Left ventricle myocardium inferior (tissue), 1 donor: ENCODE measurements around the gene METTL27. TPM values are rescaled to one million over a fixed set of nuclear protein-coding genes. Genes with fewer than 3 reads are reported as not detected.
A peak's percentile ranks its signal among the peaks of the same experiment; 100 is the strongest.
"Not testable (repeated sequence)": the region's sequence is repeated elsewhere in the genome, so short reads cannot be mapped to it uniquely, and the experiment has no call there.

Experiments
- DNase-seq: peaks from one replicate; pipeline ENCODE4 v3.0.0-alpha.2; 2020
- H3K27ac ChIP-seq: fragments of 200-600 bp; replicated peaks from 2 replicates; pipeline ENCODE4 v1.8.0; 2021
- H3K27me3 ChIP-seq: fragments of 200-600 bp; 2 replicates; pipeline ENCODE4 v1.8.0; 2021; ENCODE audit warnings: low read depth
- H3K36me3 ChIP-seq: fragments of 200-600 bp; 2 replicates; pipeline ENCODE4 v1.8.0; 2021
- H3K4me1 ChIP-seq: fragments of 200-600 bp; 2 replicates; pipeline ENCODE4 v1.8.0; 2021
- H3K4me3 ChIP-seq: fragments of 200-600 bp; 2 replicates; pipeline ENCODE4 v1.8.0; 2021; ENCODE audit warnings: mild to moderate bottlenecking, moderate library complexity
- H3K9me3 ChIP-seq: fragments of 200-600 bp; replicated peaks from 2 replicates; pipeline ENCODE4 v1.8.0; 2021
- intact Hi-C: fragments of 100-400 bp; cut with micrococcal nuclease; formaldehyde crosslinking; loops from one replicate; pipeline ENCODE4 v1.11.0; 2022
- total RNA-seq: library from RNA; stranded (reverse); fragmentation: NEBNext Ultra II Directional; extraction: Animal tissue kit (Norgen Biotek cat#: 25700); gene quantifications from one replicate; pipeline ENCODE4 v1.2.1, GENCODE V29; 2021
- TF ChIP-seq, protein P1 (sequence below): fragments of 200-600 bp; IDR thresholded peaks from 2 replicates; pipeline ENCODE4 v1.8.0; 2021; ENCODE audit warnings: antibody characterized with exemption, mild to moderate bottlenecking, borderline replicate concordance
- donor health status: DM: no; HTN: yes; CAD: no; lungs with severe emphysema.

Gene METTL27
- total RNA-seq, 1 donor from 2014 or later = 0.44 TPM

DNA sequence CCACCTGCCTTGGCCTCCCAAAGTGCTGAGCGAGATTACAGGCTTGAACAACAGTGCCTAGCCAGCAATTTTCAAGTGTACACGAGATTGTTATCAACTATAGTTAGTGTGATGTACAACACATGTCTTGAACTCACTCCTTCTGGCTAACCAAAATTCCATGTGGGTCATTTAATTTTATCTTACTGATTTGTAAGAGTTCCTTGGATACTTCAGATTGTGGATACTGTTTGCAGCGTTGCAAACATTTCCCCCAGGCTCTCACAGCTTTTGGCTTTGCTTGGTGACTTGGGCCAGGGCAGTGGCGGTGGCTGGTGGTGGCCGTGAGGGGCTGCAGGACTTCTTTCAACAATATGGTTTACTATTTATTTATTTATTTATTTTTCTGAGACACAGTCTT, 10.2 kb upstream of the METTL27 start:
- Histone ChIP-seq H3K4me1 (peaks cover 12% of the 10 kb centered on the region), H3K36me3 (no peaks in the 10 kb centered on the region), H3K4me3 (no peak overlapping the region), H3K9me3 (no peaks in the 10 kb centered on the region), H3K27me3 (peaks cover 43% of the 10 kb centered on the region), H3K27ac (no peak overlapping the region)
- DNase-seq = no peak
- intact Hi-C loops = loop anchor here (5.0 kb wide), 1 partner anchor 40 kb away; no protein-coding TSS in a partner anchor
- TF ChIP-seq, protein P1, sequence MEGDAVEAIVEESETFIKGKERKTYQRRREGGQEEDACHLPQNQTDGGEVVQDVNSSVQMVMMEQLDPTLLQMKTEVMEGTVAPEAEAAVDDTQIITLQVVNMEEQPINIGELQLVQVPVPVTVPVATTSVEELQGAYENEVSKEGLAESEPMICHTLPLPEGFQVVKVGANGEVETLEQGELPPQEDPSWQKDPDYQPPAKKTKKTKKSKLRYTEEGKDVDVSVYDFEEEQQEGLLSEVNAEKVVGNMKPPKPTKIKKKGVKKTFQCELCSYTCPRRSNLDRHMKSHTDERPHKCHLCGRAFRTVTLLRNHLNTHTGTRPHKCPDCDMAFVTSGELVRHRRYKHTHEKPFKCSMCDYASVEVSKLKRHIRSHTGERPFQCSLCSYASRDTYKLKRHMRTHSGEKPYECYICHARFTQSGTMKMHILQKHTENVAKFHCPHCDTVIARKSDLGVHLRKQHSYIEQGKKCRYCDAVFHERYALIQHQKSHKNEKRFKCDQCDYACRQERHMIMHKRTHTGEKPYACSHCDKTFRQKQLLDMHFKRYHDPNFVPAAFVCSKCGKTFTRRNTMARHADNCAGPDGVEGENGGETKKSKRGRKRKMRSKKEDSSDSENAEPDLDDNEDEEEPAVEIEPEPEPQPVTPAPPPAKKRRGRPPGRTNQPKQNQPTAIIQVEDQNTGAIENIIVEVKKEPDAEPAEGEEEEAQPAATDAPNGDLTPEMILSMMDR = no peak

DNA sequence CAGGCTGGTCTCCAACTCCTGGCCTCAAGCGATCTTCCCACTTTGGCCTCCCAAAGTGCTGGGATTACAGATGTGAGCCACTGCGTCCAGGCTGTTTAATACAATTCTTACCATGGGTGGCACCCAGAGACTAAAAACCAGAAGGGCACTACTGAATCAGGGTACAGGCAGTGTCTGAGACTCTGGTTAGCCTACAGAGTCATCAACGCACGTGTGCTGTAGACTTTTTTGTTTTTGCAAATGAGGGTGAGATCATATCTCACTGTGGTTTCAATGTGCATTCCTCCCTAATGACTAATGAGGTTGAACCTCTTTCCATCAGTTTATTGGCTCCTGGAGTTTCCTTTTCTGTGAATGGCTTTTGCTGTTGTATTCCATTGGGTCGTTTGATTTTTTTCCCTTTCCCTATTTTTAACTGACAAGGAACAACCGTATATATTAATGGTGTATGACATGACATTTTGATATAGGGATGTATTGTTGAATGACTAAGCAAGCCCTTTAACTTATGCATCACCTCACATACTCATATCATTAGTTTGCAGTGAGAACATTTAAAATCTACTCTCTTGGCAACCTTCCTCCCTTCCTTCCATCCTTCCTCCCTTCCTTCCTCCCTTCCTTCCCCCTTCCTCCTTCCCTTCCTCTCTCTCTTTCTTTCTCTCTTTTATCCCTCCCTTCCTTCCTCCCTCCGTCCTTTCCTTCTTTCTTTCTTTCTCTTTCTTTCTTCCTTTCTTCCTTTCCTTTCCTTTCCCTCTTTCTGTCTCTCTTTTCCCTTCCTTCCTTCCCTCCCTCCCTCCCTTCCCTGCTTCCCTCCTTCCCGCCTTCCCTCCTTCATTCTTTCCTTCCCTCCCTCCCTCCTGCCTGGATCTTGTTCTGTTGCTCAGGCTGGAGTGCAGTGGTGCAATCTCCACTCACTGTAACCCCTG, 9.4 kb upstream of the METTL27 start:
- Histone ChIP-seq H3K4me1 (peaks cover 12% of the 10 kb centered on the region), H3K27me3 (peaks cover 36% of the 10 kb centered on the region), H3K27ac (peak overlapping the region; percentile 66), H3K36me3 (no peaks in the 10 kb centered on the region), H3K9me3 (no peaks in the 10 kb centered on the region), H3K4me3 (no peak overlapping the region)
- intact Hi-C loops = loop anchor here (5.0 kb wide), 1 partner anchor 39 kb away; no protein-coding TSS in a partner anchor
- TF ChIP-seq, protein P1 = no peak
- no peak for DNase-seq

DNA sequence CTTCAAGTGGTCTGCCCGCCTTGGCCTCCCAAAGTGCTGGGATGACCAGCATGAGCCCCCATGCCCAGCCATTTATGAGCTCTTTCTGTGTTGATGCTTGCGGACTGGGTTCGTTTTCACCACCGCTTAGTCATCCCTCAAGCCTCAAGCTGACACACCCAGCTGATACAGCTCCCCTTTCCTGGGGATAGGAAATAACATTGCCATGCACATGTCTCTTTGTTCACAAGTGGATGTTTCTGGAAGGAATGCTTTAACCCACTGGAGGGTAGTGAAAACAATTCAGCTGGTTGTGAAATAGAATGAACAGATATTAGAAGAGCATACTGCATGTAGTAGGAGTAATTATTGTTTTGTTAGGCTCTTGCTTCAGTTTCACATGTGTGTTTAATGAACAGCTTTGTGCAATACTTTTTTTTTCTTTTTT, 8.5 kb upstream of the METTL27 start:
- intact Hi-C loops = loop anchor here (5.0 kb wide), 1 partner anchor 38 kb away; no protein-coding TSS in a partner anchor
- Histone ChIP-seq H3K36me3 (no peaks in the 10 kb centered on the region), H3K9me3 (no peaks in the 10 kb centered on the region), H3K27ac (peak overlapping the region; percentile 66), H3K4me3 (no peak overlapping the region), H3K4me1 (peaks cover 12% of the 10 kb centered on the region), H3K27me3 (peaks cover 29% of the 10 kb centered on the region)
- DNase-seq = no peak
- TF ChIP-seq, protein P1 = no peak

DNA sequence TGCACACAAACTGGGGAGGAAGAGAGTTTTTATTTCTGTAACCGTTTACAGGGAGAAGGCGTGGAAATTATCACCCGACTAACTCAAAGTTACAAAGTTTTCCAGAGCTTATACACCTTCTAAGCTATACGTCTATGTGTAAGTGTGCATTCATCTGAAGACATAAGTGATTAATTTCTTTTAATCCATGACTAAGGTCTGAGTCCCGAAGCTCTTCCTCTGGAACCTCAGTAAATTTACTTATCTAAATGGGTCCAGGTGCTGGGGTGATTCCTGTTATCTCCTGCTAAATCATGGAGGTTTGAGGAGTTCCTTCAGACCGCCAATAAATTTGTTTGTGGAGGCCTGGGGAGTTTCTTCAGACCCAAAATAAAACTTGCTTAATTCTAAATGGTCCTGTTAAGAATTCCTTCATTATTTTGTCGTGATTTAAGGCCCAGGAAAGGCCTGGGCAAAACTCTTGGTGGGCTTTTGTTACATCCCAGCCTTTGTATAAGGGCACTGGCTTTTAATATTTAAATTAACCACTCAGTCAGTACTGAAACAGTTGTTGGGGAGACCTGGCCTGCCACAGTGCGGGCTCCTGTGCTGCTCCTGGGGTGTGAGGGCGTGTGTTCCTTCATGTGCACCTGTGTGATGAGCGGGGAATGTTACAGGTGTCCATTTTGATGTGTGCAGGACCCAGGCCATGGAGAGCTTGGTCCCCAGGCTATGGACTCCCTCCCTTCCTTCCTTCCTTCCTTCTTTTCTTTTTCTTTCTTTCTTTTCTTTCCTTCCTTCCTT, 5.8 kb upstream of the METTL27 start:
- peaks cover 9% of the 10 kb centered on the region for H3K27me3 ChIP-seq
- H3K27ac ChIP-seq = no peak overlapping the region
- H3K4me3 ChIP-seq = no peak overlapping the region
- H3K9me3 ChIP-seq = no peaks in the 10 kb centered on the region
- no peak for DNase-seq
- no peaks in the 10 kb centered on the region for H3K36me3 ChIP-seq
- intact Hi-C loops = no loop called here
- H3K4me1 ChIP-seq = peaks cover 12% of the 10 kb centered on the region
- TF ChIP-seq, protein P1 = no peak

DNA sequence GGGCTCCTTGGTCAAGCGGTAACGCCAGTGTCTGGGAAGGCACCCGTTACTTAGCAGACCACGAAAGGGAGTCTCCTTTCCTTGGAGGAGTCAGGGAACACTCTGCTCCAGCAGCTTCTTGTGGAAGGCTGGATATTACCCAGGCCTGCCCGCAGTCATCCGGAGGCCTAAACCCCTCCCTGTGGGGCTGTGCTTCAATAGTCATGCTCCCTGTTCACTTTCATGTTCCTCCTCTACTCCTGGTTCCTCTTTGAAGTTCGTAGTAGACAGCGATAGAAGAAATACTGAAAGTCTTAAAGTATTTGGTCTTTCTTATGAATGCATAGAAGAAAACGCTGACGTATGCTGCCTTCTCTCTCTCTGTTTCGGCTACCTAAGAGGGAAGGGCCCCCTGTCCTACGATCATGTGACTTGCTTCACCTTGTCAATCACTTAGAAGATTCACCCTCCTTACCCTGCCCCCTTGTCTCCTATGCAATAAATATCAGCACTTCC, 3.4 kb upstream of the METTL27 start:
- Histone ChIP-seq H3K4me1 (peaks cover 13% of the 10 kb centered on the region), H3K27ac (peak overlapping the region; percentile 19)
- intact Hi-C loops, DNase-seq, H3K36me3 ChIP-seq, H3K27me3 ChIP-seq, H3K4me3 ChIP-seq, H3K9me3 ChIP-seq: not testable (repeated sequence)
